GM19351 (cell line): Measurements from ENCODE around the gene TRIML2.

ENCODE experiments used
- ATAC-seq: cut with Tn5 transposase; IDR thresholded peaks from one replicate; pipeline ENCODE4 v1.9.1; 2021; ENCODE audit warnings: mild to moderate bottlenecking, moderate library complexity; ENCODE audit not compliant: unreplicated experiment

TRIML2 gene

GRCh38 chr4:188109157-188109755 lies at the start of gene TRIML2:
Gene TRIML2 (minus strand): TSS chr4:188109603. CDS start chr4:188105368, 4,235 bp downstream.
- ATAC-seq = no peak

GRCh38 chr4:188158336-188158735 lies 48.9 kb upstream of the TRIML2 start:
- ATAC-seq = no peak

GRCh38 chr4:188154668-188155405 lies 45.4 kb upstream of the TRIML2 start:
- no peak for ATAC-seq

GRCh38 chr4:188147776-188148175 lies 38.4 kb upstream of the TRIML2 start:
- ATAC-seq = no peak

- no peak for ATAC-seq
Observed at GRCh38 chr4:188147176-188147575, 37.8 kb upstream of the TRIML2 start.

- ATAC-seq = no peak
Observed at GRCh38 chr4:188146618-188147017, 37.2 kb upstream of the TRIML2 start.

- ATAC-seq = no peak
Observed at GRCh38 chr4:188145601-188146000, 36.2 kb upstream of the TRIML2 start.

GRCh38 chr4:188143731-188144130 lies 34.3 kb upstream of the TRIML2 start:
- no peak for ATAC-seq

- no peak for ATAC-seq
Observed at GRCh38 chr4:188139671-188140070, 30.3 kb upstream of the TRIML2 start.

- ATAC-seq = no peak
Observed at GRCh38 chr4:188139141-188139540, 29.7 kb upstream of the TRIML2 start, which contains the start of gene TRIML1. Gene TRIML1 (plus strand): TSS chr4:188139441. CDS start chr4:188139559, 118 bp downstream.

- no peak for ATAC-seq
Observed at GRCh38 chr4:188138227-188138626, 28.8 kb upstream of the TRIML2 start.

GRCh38 chr4:188132232-188132631 lies 22.8 kb upstream of the TRIML2 start:
- no peak for ATAC-seq

- ATAC-seq = no peak
Observed at GRCh38 chr4:188130355-188130754, 21.0 kb upstream of the TRIML2 start.

GRCh38 chr4:188127214-188127874 lies 17.9 kb upstream of the TRIML2 start:
- no peak for ATAC-seq

- no peak for ATAC-seq
Observed at GRCh38 chr4:188121530-188121929, 12.1 kb upstream of the TRIML2 start.

- no peak for ATAC-seq
Observed at GRCh38 chr4:188117631-188118324, 8.4 kb upstream of the TRIML2 start.

- no peak for ATAC-seq
Observed at GRCh38 chr4:188113156-188113555, 3.8 kb upstream of the TRIML2 start.

- no peak for ATAC-seq
Observed at GRCh38 chr4:188111955-188112354, 2.6 kb upstream of the TRIML2 start.

GRCh38 chr4:188110741-188111471 lies 1.5 kb upstream of the TRIML2 start:
- no peak for ATAC-seq

GRCh38 chr4:188110036-188110435 lies 633 bp upstream of the TRIML2 start:
- no peak for ATAC-seq
